WTC11 (cell line): ENCODE data around the gene COBLL1. TPM values are rescaled to one million over a fixed set of nuclear protein-coding genes. Genes with fewer than 3 reads are reported as not detected.

Source experiments
- ATAC-seq: fragments of 200-7000 bp; cut with Tn5 transposase; 2 replicates; pipeline ENCODE4 v1.10.0; 2021; ENCODE audit warnings: mild to moderate bottlenecking, moderate library complexity
- CTCF ChIA-PET: fragments of 300-600 bp; sonication (Branson Sonifier 250); formaldehyde crosslinking; loops from one replicate; lab custom pipeline; 2021; ENCODE audit warnings: antibody characterized with exemption; lab: Charles Lee
- POLR2A ChIA-PET: fragments of 350-600 bp; sonication (Branson Sonifier 250); formaldehyde crosslinking; loops from one replicate; lab custom pipeline; 2021; ENCODE audit warnings: antibody characterized with exemption; lab: Charles Lee
- DNase-seq: peaks from one replicate; pipeline ENCODE4 v3.0.0; 2021; ENCODE audit warnings: low spot score
- H3K27ac Mint-ChIP-seq: 2 replicates; pipeline ENCODE4 v1.8.0; 2021; ENCODE audit warnings: mixed read lengths
- H3K27me3 Mint-ChIP-seq: 2 replicates; pipeline ENCODE4 v1.8.0; 2021; ENCODE audit warnings: low read depth, mild to moderate bottlenecking, moderate library complexity, mixed read lengths
- H3K36me3 Mint-ChIP-seq: 2 replicates; pipeline ENCODE4 v1.8.0; 2021; ENCODE audit warnings: mixed read lengths
- H3K4me1 Mint-ChIP-seq: 2 replicates; pipeline ENCODE4 v1.8.0; 2022; ENCODE audit warnings: mixed read lengths
- H3K4me3 Mint-ChIP-seq: 2 replicates; pipeline ENCODE4 v1.8.0; 2021; ENCODE audit warnings: mild to moderate bottlenecking, moderate library complexity, mixed read lengths
- H3K9me3 Mint-ChIP-seq: 2 replicates; pipeline ENCODE4 v1.8.0; 2021; ENCODE audit warnings: mixed read lengths
- AR ChIP-seq: fragments of 250-450 bp; sonication (Bioruptor Pico); IDR thresholded peaks from 2 replicates; pipeline ENCODE4 v1.9.0; 2021; ENCODE audit warnings: mild to moderate bottlenecking
- E2F4 ChIP-seq: sonication (generic); formaldehyde crosslinking; IDR thresholded peaks from 2 replicates; pipeline ENCODE4 v1.8.1; 2022; ENCODE audit warnings: low read depth, mild to moderate bottlenecking, moderate library complexity, missing genetic modification reagents, borderline replicate concordance
- ERG ChIP-seq: fragments of 250-450 bp; sonication (Bioruptor Pico); IDR thresholded peaks from 2 replicates; pipeline ENCODE4 v1.8.0; 2021; ENCODE audit warnings: mild to moderate bottlenecking
- FOXJ3 ChIP-seq: sonication (generic); formaldehyde crosslinking; IDR thresholded peaks from 2 replicates; pipeline ENCODE4 v1.9.0; 2021; ENCODE audit warnings: missing genetic modification reagents, mild to moderate bottlenecking, borderline replicate concordance
- FOXP4 ChIP-seq: sonication (generic); formaldehyde crosslinking; IDR thresholded peaks from 2 replicates; pipeline ENCODE4 v1.8.0; 2022; ENCODE audit warnings: mild to moderate bottlenecking, missing genetic modification reagents
- GRHL2 ChIP-seq: fragments of 250-450 bp; sonication (Bioruptor Pico); IDR thresholded peaks from 2 replicates; pipeline ENCODE4 v1.8.0; 2022; ENCODE audit warnings: mild to moderate bottlenecking, moderate library complexity; ENCODE audit not compliant: insufficient replicate concordance, severe bottlenecking
- IRF2 ChIP-seq: sonication (generic); formaldehyde crosslinking; IDR thresholded peaks from 2 replicates; pipeline ENCODE4 v1.8.0; 2022; ENCODE audit warnings: low read depth, missing genetic modification reagents, borderline replicate concordance
- KAT7 ChIP-seq: sonication (generic); formaldehyde crosslinking; IDR thresholded peaks from 2 replicates; pipeline ENCODE4 v1.8.1; 2023; ENCODE audit warnings: missing genetic modification reagents, mild to moderate bottlenecking, borderline replicate concordance
- MXD4 ChIP-seq: fragments of 250-450 bp; sonication (Bioruptor Pico); IDR thresholded peaks from 2 replicates; pipeline ENCODE4 v1.8.0; 2021; ENCODE audit warnings: mild to moderate bottlenecking, moderate library complexity, borderline replicate concordance
- NFATC4 ChIP-seq: fragments of 250-450 bp; sonication (Bioruptor Pico); IDR thresholded peaks from 2 replicates; pipeline ENCODE4 v1.9.0; 2021; ENCODE audit warnings: mild to moderate bottlenecking
- NFE2L1 ChIP-seq: sonication (generic); formaldehyde crosslinking; IDR thresholded peaks from 2 replicates; pipeline ENCODE4 v1.8.1; 2023; ENCODE audit warnings: missing genetic modification reagents
- NR3C1 ChIP-seq: sonication (generic); formaldehyde crosslinking; conservative IDR thresholded peaks from 2 replicates; pipeline ENCODE4 v1.8.1; 2023; ENCODE audit warnings: low read depth, mild to moderate bottlenecking, missing genetic modification reagents
- PRRX2 ChIP-seq: fragments of 250-450 bp; sonication (Bioruptor Pico); IDR thresholded peaks from 2 replicates; pipeline ENCODE4 v1.8.0; 2021; ENCODE audit warnings: mild to moderate bottlenecking
- SMAD4 ChIP-seq: sonication (generic); formaldehyde crosslinking; IDR thresholded peaks from 2 replicates; pipeline ENCODE4 v1.8.0; 2022; ENCODE audit warnings: mild to moderate bottlenecking, missing genetic modification reagents
- TP53 ChIP-seq: sonication (generic); formaldehyde crosslinking; IDR thresholded peaks from 2 replicates; pipeline ENCODE4 v1.8.1; 2023; ENCODE audit warnings: mild to moderate bottlenecking, missing genetic modification reagents
- ZBTB43 ChIP-seq: sonication (generic); formaldehyde crosslinking; IDR thresholded peaks from 2 replicates; pipeline ENCODE4 v1.8.1; 2023; ENCODE audit warnings: mild to moderate bottlenecking, missing genetic modification reagents
- ZNF263 ChIP-seq: sonication (generic); formaldehyde crosslinking; IDR thresholded peaks from 2 replicates; pipeline ENCODE4 v1.8.1; 2022; ENCODE audit warnings: low read depth, mild to moderate bottlenecking, moderate library complexity, missing genetic modification reagents
- total RNA-seq: library from RNA; stranded (reverse); gene quantifications from 3 replicates; pipeline ENCODE4 v1.2.3, GENCODE V29; 2021
- TF ChIP-seq, protein P1 (sequence below): sonication (generic); formaldehyde crosslinking; IDR thresholded peaks from 2 replicates; pipeline ENCODE4 v1.8.0; 2022; ENCODE audit warnings: mild to moderate bottlenecking, missing genetic modification reagents
- TF ChIP-seq, protein P2 (sequence below): sonication (generic); formaldehyde crosslinking; conservative IDR thresholded peaks from 2 replicates; pipeline ENCODE4 v1.8.1; 2022; ENCODE audit warnings: mild to moderate bottlenecking, missing genetic modification reagents
- TF ChIP-seq, protein P3 (sequence below): sonication (generic); formaldehyde crosslinking; conservative IDR thresholded peaks from 2 replicates; pipeline ENCODE4 v1.8.1; 2023; ENCODE audit warnings: mild to moderate bottlenecking, low read depth, missing genetic modification reagents, moderate library complexity

COBLL1 gene
- total RNA-seq, 1 experiment from 2014 or later = 5.8 TPM

GRCh38 chr2:164760179-164760578 is 81.4 kb downstream of the COBLL1 start (continued):
- no peak for TF ChIP-seq FOXP4 (CRISPR knock-in tag)
- TF ChIP-seq, protein P1, sequence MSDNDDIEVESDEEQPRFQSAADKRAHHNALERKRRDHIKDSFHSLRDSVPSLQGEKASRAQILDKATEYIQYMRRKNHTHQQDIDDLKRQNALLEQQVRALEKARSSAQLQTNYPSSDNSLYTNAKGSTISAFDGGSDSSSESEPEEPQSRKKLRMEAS = no peak
- no peak for TF ChIP-seq ZNF263 (CRISPR knock-in tag)
- TF ChIP-seq, all 79 proteins: peak for 0

DNA sequence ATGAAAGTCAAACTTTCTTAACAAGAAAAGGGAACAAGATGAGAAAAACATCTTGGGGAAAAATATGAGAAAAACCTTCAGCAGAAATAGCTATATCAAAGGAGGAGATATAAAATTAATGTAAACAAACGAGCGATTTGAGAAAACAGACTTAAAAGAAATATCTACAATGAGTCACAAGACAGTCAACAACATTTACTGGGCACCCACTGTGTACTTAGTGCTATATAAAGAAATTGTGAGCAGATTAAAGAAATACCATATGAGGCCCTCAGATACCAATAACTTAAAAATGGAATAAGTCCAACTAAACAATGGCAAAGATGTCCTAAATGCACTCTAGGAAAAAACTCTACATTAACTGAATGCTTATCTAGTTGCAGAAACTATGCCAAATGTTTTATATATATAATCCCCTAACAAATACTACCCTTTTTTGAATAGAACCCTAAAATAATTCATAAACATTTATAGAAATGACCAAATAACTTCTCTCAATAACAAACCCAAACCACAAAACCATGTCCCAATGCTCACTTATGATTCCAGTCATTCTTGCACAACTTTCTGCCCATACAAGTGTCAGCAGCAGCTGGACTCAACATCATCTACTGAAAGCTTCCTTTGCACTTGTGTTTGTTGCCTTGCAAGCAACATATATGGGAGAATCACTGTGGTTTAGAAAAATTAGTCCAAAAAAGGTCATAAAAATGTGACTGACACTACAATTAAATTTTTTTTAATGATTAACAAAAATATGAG is 83.5 kb downstream of the COBLL1 start:
- ChIA-PET POLR2A (interaction anchor here (0.6 kb wide), 1 partner anchor 1949 kb away, joined by 3 read pairs; no protein-coding TSS in a partner anchor), CTCF (no interaction called here)
- DNase-seq (no peak), ATAC-seq (no peak)
- Mint-ChIP-seq H3K9me3 (no peaks in the 10 kb centered on the region), H3K4me3 (no peak overlapping the region), H3K36me3 (no peaks in the 10 kb centered on the region), H3K27me3 (no peaks in the 10 kb centered on the region), H3K4me1 (no peaks in the 10 kb centered on the region), H3K27ac (no peak overlapping the region)
- TF ChIP-seq IRF2 (CRISPR knock-in tag) (no peak), TP53 (CRISPR knock-in tag) (no peak), ERG (no peak), NFATC4 (CRISPR knock-in tag) (no peak), AR (no peak), ZNF263 (CRISPR knock-in tag) (no peak), PRRX2 (CRISPR knock-in tag) (no peak), KAT7 (no peak), SMAD4 (CRISPR knock-in tag) (no peak), MXD4 (no peak), FOXJ3 (CRISPR knock-in tag) (no peak), ZBTB43 (no peak), NFE2L1 (no peak), E2F4 (CRISPR knock-in tag) (no peak), NR3C1 (no peak), GRHL2 (CRISPR knock-in tag) (no peak)
- TF ChIP-seq, protein P2, sequence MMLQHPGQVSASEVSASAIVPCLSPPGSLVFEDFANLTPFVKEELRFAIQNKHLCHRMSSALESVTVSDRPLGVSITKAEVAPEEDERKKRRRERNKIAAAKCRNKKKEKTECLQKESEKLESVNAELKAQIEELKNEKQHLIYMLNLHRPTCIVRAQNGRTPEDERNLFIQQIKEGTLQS = no peak
- TF ChIP-seq, protein P3, sequence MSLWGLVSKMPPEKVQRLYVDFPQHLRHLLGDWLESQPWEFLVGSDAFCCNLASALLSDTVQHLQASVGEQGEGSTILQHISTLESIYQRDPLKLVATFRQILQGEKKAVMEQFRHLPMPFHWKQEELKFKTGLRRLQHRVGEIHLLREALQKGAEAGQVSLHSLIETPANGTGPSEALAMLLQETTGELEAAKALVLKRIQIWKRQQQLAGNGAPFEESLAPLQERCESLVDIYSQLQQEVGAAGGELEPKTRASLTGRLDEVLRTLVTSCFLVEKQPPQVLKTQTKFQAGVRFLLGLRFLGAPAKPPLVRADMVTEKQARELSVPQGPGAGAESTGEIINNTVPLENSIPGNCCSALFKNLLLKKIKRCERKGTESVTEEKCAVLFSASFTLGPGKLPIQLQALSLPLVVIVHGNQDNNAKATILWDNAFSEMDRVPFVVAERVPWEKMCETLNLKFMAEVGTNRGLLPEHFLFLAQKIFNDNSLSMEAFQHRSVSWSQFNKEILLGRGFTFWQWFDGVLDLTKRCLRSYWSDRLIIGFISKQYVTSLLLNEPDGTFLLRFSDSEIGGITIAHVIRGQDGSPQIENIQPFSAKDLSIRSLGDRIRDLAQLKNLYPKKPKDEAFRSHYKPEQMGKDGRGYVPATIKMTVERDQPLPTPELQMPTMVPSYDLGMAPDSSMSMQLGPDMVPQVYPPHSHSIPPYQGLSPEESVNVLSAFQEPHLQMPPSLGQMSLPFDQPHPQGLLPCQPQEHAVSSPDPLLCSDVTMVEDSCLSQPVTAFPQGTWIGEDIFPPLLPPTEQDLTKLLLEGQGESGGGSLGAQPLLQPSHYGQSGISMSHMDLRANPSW (CRISPR knock-in tag) = no peak
